GM18909 (cell line): ENCODE results near the gene ARL15.

Source experiments
- ATAC-seq: cut with Tn5 transposase; IDR thresholded peaks from one replicate; pipeline ENCODE4 v1.9.1; 2021; ENCODE audit warnings: mild to moderate bottlenecking; ENCODE audit not compliant: unreplicated experiment, poor library complexity

The ARL15 gene

GRCh38 chr5:54171645-54172384, 138.6 kb downstream of the ARL15 start:
- peak; percentile 72 for ATAC-seq

GRCh38 chr5:54165687-54166086, 144.7 kb downstream of the ARL15 start:
- no peak for ATAC-seq

- ATAC-seq = no peak
Measured at GRCh38 chr5:54162184-54162583, 148.2 kb downstream of the ARL15 start.

DNA sequence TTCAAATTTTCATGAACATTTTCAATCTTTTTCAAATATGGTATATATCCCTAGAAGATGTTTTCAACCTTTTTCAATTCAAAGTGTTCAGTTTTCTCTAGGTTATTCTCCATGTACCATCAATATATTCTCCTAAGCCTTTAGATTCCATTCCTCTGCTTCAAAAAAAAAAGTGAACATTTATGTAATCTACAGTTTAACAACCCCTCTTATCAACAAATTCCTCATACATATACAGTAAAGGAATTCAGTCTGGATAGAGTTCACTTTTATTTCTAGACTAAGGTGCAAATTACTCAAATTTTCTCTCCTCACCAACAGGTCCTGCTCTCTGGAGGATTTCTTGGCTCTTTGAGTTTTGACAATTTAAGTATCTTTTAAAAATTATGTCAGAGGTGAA, 150.0 kb downstream of the ARL15 start:
- no peak for ATAC-seq

GRCh38 chr5:54159893-54160195, 150.5 kb downstream of the ARL15 start:
- no peak for ATAC-seq

GRCh38 chr5:54159153-54159892, 151.1 kb downstream of the ARL15 start:
- peak; percentile 64 for ATAC-seq

DNA sequence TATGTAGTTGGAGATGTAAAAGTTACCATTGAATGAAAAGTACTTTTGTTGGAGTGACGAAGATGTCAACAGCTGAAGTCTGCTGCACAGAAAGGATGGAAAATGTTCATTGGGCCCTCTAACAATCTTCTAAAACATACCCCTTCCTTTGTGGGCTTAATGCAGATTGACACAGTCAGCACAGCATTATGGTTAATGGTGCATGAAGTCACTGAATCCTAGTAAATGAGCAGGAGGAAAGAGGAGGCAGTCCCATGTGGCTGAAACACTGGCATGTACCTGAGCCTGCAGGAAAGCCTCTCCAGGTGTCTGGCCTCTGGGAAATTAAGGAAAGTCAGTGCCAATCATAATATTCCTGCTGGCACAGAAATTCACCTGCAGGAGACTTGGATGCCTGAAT, 153.8 kb downstream of the ARL15 start:
- ATAC-seq = no peak

- ATAC-seq = no peak
Measured at GRCh38 chr5:54150841-54151240, 159.5 kb downstream of the ARL15 start.

GRCh38 chr5:54148858-54149257, 161.5 kb downstream of the ARL15 start:
- ATAC-seq = no peak

DNA sequence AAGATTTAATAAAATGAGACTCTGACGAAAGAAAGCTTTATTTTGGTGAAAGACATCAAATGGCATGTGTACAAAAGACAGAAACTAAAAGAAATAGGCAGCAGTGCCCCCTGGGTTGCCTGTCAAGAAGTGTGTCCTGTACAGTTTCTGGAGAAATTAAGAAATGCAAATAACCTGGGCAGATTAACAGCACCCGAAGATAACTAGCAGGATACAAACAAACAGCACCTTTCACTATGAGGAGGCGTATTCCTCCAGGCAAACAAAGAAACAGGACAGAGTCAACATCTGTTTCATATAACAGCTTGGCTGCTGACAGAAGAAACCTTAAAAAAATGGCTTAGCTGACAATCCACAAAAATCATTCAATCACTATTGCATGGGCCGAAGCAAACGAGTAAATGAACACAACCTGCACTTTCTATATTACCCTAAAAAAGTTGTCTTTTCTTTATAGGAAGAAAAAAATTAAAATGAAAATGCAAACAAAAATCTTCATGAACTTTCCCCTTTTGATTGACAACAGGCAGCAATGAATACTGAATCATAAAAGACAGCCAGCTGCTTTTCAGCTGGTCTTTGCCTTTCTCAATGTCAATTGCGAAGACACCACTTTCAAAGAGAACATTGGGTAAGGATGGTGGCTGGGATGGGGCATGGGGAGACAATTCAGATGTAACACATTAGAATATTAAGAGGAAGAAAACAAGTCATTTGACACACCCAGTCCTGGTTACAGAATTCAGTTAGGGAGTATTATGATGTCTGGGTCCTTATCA, 162.1 kb downstream of the ARL15 start:
- no peak for ATAC-seq

- ATAC-seq = no peak
Measured at GRCh38 chr5:54146916-54147315, 163.5 kb downstream of the ARL15 start.

GRCh38 chr5:54146390-54146789, 164.0 kb downstream of the ARL15 start:
- ATAC-seq = no peak

- ATAC-seq = no peak
Measured at GRCh38 chr5:54140247-54140840, 170.0 kb downstream of the ARL15 start.

GRCh38 chr5:54136516-54137440, 173.6 kb downstream of the ARL15 start:
- ATAC-seq = no peak

- ATAC-seq = no peak
Measured at GRCh38 chr5:54135042-54135441, 175.3 kb downstream of the ARL15 start.

GRCh38 chr5:54133917-54134316, 176.5 kb downstream of the ARL15 start:
- ATAC-seq = no peak

DNA sequence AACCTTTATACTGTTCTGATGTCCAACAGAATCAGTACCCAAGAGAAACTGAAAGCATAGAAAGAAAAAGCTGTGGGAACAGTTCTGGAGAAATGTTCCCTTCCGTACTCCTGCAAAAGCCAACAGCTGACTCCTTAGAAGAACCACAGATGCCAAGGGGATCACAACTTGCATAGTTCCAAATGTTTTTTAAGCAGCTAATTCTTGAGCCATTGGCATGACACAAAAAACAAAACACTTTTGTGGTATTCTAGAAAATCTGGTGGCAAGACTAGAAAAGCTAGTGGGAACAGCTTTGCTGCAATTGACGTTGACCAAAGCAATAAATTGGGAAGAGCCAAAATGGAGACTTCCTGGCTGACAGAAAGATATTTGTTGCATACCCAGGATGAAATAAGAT, 189.9 kb downstream of the ARL15 start:
- ATAC-seq = no peak

- ATAC-seq = no peak
Measured at GRCh38 chr5:54117957-54118356, 192.4 kb downstream of the ARL15 start.

GRCh38 chr5:54115735-54116403, 194.5 kb downstream of the ARL15 start:
- no peak for ATAC-seq
